Measurements from ENCODE around the gene CCNK.

The CCNK gene

GRCh38 chr14:99468836-99469592 is 12.2 kb upstream of the CCNK start:
- DNase-seq (ENCODE audit: extremely low spot score) = no peak
- ChIA-PET POLR2A (no interaction called here), CTCF (interaction anchor here (1.5 kb wide), 1 partner anchor 53 kb away, joined by 3 read pairs; no protein-coding TSS in a partner anchor)
- TF ChIP-seq CTCF (IDR thresholded peaks at IDR 0.05; ENCODE audit: control extremely low read depth, extremely low read depth, low read depth, missing control alignments) = no peak

GRCh38 chr14:99471731-99472130 is 9.5 kb upstream of the CCNK start:
- no peak for DNase-seq (ENCODE audit: extremely low spot score)
- TF ChIP-seq CTCF (IDR thresholded peaks at IDR 0.05; ENCODE audit: control extremely low read depth, extremely low read depth, low read depth, missing control alignments) = no peak
- ChIA-PET POLR2A (no interaction called here), CTCF (interaction anchor here (0.8 to 1.0 kb wide), 2 partner anchors 9 to 21 kb away, joined by 3 to 4 read pairs; partner anchors contain the start of genes CCNK and SETD3)

- DNase-seq (ENCODE audit: extremely low spot score) = no peak
- ChIA-PET POLR2A (no interaction called here), CTCF (no interaction called here)
- no peak for TF ChIP-seq CTCF (IDR thresholded peaks at IDR 0.05; ENCODE audit: control extremely low read depth, extremely low read depth, low read depth, missing control alignments)
These were observed 8.3 kb upstream of the CCNK start for GRCh38 chr14:99472937-99473336.

GRCh38 chr14:99473458-99473857 is 7.8 kb upstream of the CCNK start:
- TF ChIP-seq CTCF (IDR thresholded peaks at IDR 0.05; ENCODE audit: control extremely low read depth, extremely low read depth, low read depth, missing control alignments) = no peak
- POLR2A ChIA-PET = no interaction called here
- no peak for DNase-seq (ENCODE audit: extremely low spot score)
- CTCF ChIA-PET = no interaction called here

- no peak for DNase-seq (ENCODE audit: extremely low spot score)
- no peak for TF ChIP-seq CTCF (IDR thresholded peaks at IDR 0.05; ENCODE audit: control extremely low read depth, extremely low read depth, low read depth, missing control alignments)
- ChIA-PET CTCF (interaction anchor here (1.8 kb wide), 1 partner anchor 22 kb away, joined by 5 read pairs; no protein-coding TSS in a partner anchor), POLR2A (interaction anchor here (0.6 kb wide), 1 partner anchor 144 kb away, joined by 4 read pairs; no protein-coding TSS in a partner anchor)
These were observed 6.0 kb upstream of the CCNK start for GRCh38 chr14:99475179-99475578.

- DNase-seq (ENCODE audit: extremely low spot score) = no peak
- no peak for TF ChIP-seq CTCF (IDR thresholded peaks at IDR 0.05; ENCODE audit: control extremely low read depth, extremely low read depth, low read depth, missing control alignments)
- CTCF ChIA-PET = interaction anchor here (1.8 kb wide), 1 partner anchor 22 kb away, joined by 5 read pairs; no protein-coding TSS in a partner anchor
- POLR2A ChIA-PET = interaction anchor here (0.6 kb wide), 1 partner anchor 143 kb away, joined by 4 read pairs; no protein-coding TSS in a partner anchor
These were observed 5.5 kb upstream of the CCNK start for GRCh38 chr14:99475660-99476059.
